ENCODE results near the gene AFM. TPM values are rescaled to one million over a fixed set of nuclear protein-coding genes. Genes with fewer than 3 reads are reported as not detected.

The AFM gene
- total and polyA plus RNA-seq, 7 experiments from 2014 or later, result not detected

DNA sequence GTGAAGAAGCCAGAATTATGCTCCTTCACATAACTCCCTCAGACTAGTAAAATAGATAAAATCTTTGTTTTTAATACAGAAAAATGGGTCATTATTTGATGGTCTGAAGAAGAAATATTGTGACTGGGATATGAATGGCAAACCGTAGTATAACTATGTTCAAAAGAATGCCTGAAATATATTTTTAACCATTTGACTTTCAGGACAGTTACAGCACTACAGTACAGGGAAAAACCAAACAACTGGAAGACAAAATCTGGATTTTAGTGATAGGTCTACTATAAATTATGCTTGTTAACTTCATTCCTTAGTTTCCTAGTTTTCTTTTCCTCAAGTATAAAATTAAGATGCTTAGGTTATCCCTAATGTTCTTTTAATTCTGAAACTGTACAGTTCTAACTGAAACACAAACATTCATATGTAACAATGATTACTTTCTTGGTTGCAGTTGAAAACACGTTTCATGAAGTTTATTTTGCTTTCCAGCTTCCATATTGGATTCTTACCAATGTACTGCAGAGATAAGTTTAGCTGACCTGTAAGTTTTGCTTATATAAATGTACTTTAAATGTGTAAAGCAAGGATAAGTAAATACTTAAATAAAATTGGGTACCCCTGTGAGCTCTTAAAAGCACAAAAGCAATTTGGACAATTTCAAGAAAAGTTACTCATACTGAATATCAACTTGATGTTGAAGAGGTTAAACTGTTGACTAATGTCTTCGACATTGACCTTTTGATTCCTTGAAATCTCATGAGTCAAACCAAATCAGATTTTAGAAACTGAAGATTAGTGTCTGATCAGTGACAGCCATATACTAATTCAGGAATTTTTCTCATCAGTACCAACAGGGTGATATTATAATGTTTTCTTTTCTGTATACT, 44.6 kb upstream of the AFM start:
- ChIA-PET POLR2A (no interaction called here), CTCF (no interaction called here)
- H3K36me3 Mint-ChIP-seq, result no peaks in the 10 kb centered on the region
- Histone ChIP-seq H3K4me3 (ENCODE audit: low read length) (no peak overlapping the region), H3K9me3 (ENCODE audit: control insufficient read depth in 2 of 3, low read length in 3 of 3) (no peaks in the 10 kb centered on the region), H3K27me3 (ENCODE audit: control insufficient read depth in 2 of 2, insufficient read depth in 2 of 2, low read length in 2 of 2) (no peaks in the 10 kb centered on the region), H3K36me3 (ENCODE audit: control insufficient read depth in 2 of 3, insufficient read depth in 3 of 3, low read length in 3 of 3) (no peaks in the 10 kb centered on the region), H3K4me1 (ENCODE audit: control insufficient read depth in 2 of 2, insufficient read depth in 2 of 2, low read length in 2 of 2) (no peaks in the 10 kb centered on the region), H3K27ac (ENCODE audit: low read depth, low read length) (no peak overlapping the region)
- H3K4me1 Mint-ChIP-seq, result no peaks in the 10 kb centered on the region
- no peak for ATAC-seq
- H3K27me3 Mint-ChIP-seq, result peaks cover 3 to 16% (median 5%) of the 10 kb centered on the region in 5 donors
- H3K27ac Mint-ChIP-seq, result no peak overlapping the region
- no peak overlapping the region for H3K4me3 Mint-ChIP-seq
- intact Hi-C loops (cut with micrococcal nuclease), result no loop called here
- no peak for DNase-seq
- no peaks in the 10 kb centered on the region for H3K9me3 Mint-ChIP-seq

DNA sequence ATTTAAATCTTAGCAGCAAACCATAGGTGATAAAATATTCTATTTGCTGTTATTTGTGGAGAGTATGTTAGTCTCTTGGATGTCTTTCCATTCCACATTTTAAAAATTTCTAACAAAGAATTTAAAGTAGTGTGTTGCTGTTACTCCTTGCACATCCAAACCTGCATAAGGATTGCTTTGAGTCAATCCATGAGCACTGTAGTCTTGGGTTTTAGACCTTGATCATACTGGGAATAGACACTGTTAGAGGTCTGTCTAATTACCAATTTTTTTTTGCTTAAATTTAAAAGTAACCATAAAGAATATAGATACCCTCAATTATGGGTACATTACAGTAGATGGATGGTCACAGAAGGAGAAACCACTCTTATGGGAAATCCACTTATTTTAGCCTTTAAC, 44.0 kb upstream of the AFM start:
- CTCF ChIA-PET, result no interaction called here
- no peaks in the 10 kb centered on the region for H3K27me3 ChIP-seq (ENCODE audit: control insufficient read depth in 2 of 2, insufficient read depth in 2 of 2, low read length in 2 of 2)
- POLR2A ChIA-PET, result no interaction called here
- H3K4me1 ChIP-seq (ENCODE audit: control insufficient read depth in 2 of 2, insufficient read depth in 2 of 2, low read length in 2 of 2), result no peaks in the 10 kb centered on the region
- H3K36me3 Mint-ChIP-seq, result no peaks in the 10 kb centered on the region
- no peak overlapping the region for H3K27ac ChIP-seq (ENCODE audit: low read depth, low read length)
- H3K4me3 ChIP-seq (ENCODE audit: low read length), result no peak overlapping the region
- H3K9me3 Mint-ChIP-seq, result peaks cover 0 to 1% (median 0%) of the 10 kb centered on the region in 11 donors
- no peak overlapping the region for H3K4me3 Mint-ChIP-seq
- intact Hi-C loops (cut with micrococcal nuclease), result no loop called here
- no peak overlapping the region for H3K27ac Mint-ChIP-seq
- no peaks in the 10 kb centered on the region for H3K4me1 Mint-ChIP-seq
- H3K36me3 ChIP-seq (ENCODE audit: control insufficient read depth in 2 of 3, insufficient read depth in 3 of 3, low read length in 3 of 3), result no peaks in the 10 kb centered on the region
- peaks cover 3 to 20% (median 5%) of the 10 kb centered on the region in 5 donors for H3K27me3 Mint-ChIP-seq
- no peaks in the 10 kb centered on the region for H3K9me3 ChIP-seq (ENCODE audit: control insufficient read depth in 2 of 3, low read length in 3 of 3)
- ATAC-seq (no peak), DNase-seq (no peak)

DNA sequence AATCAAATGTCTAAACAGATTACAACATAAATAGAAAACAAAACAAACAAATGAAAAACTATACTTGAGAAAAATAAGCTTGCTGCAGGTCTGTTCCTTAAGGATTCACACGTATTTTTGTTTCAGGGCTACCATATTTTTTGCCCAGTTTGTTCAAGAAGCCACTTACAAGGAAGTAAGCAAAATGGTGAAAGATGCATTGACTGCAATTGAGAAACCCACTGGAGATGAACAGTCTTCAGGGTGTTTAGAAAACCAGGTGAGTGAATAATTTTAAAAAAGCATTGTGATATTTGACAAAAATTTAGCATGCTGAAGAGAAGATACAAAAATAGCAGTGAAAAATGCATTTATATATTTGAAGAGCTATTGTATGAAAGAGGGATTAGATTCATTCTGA, 43.5 kb upstream of the AFM start:
- no peak overlapping the region for H3K27ac Mint-ChIP-seq
- H3K4me3 Mint-ChIP-seq, result no peak overlapping the region
- peaks cover 3 to 22% (median 5%) of the 10 kb centered on the region in 5 donors for H3K27me3 Mint-ChIP-seq

DNA sequence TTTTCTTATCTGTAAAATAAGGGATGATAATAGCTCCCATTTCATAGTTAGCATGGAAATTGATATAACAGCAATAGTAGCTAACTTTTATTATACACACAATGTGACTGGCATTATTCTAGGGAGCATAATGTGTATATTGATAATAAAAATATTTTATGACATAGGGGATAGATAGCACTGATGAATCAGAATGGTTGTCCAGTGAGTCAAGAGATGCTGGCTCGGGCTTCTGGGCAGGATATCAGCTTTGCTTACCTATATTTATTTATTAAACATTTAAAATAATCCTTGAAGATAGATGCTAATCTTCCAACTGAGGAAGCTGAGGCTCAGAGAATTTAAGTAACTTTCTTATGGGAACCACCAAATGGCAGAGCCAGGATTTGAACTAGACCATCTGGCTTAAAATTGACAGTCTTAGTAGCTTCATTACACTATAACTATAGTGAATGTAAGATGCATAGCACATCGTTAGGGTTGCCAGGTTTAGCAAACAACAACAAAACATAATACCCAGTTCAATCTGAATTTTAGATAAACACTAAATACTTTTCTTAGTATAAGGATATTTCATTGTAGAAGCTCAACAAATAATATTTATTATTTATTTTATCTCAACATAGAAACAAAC, 42.8 kb upstream of the AFM start:
- intact Hi-C loops (cut with micrococcal nuclease), result no loop called here
- POLR2A ChIA-PET, result no interaction called here

More for the DNA sequence above, 43.5 kb upstream of the AFM start:
- H3K36me3 Mint-ChIP-seq, result no peaks in the 10 kb centered on the region
- Histone ChIP-seq H3K4me3 (ENCODE audit: low read length) (no peak overlapping the region), H3K9me3 (ENCODE audit: control insufficient read depth in 2 of 3, low read length in 3 of 3) (no peaks in the 10 kb centered on the region), H3K4me1 (ENCODE audit: control insufficient read depth in 2 of 2, insufficient read depth in 2 of 2, low read length in 2 of 2) (no peaks in the 10 kb centered on the region), H3K27me3 (ENCODE audit: control insufficient read depth in 2 of 2, insufficient read depth in 2 of 2, low read length in 2 of 2) (no peaks in the 10 kb centered on the region), H3K27ac (ENCODE audit: low read depth, low read length) (no peak overlapping the region), H3K36me3 (ENCODE audit: control insufficient read depth in 2 of 3, insufficient read depth in 3 of 3, low read length in 3 of 3) (no peaks in the 10 kb centered on the region)
- H3K4me1 Mint-ChIP-seq, result no peaks in the 10 kb centered on the region
- POLR2A ChIA-PET, result no interaction called here
- intact Hi-C loops (cut with micrococcal nuclease), result no loop called here
- CTCF ChIA-PET, result no interaction called here
- H3K9me3 Mint-ChIP-seq, result peaks cover 0 to 2% (median 0%) of the 10 kb centered on the region in 11 donors
- no peak for ATAC-seq
- no peak for DNase-seq

DNA sequence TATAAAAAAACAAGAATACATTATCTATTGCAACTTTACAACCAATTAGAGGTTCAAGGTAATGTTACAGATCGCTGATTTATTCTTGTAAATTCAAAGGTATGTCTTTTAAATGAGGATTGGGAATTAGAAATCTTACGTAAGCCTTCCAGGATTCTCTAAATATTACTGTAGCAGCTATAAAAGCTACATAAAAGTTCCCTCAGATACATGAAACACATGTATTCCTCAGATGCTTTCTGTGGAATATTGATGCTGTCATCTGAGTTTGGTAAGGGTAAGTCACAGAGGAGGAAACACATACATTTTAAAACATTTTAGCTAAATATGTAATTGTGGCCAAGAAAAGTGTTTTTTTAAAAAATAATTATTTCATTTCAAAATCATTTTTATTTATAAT, 42.1 kb upstream of the AFM start:
- intact Hi-C loops (cut with micrococcal nuclease), result no loop called here

More for the DNA sequence above, 42.8 kb upstream of the AFM start:
- no peaks in the 10 kb centered on the region for H3K36me3 ChIP-seq (ENCODE audit: control insufficient read depth in 2 of 3, insufficient read depth in 3 of 3, low read length in 3 of 3)
- no peak for ATAC-seq
- no peak overlapping the region for H3K27ac ChIP-seq (ENCODE audit: low read depth, low read length)
- no peaks in the 10 kb centered on the region for H3K9me3 ChIP-seq (ENCODE audit: control insufficient read depth in 2 of 3, low read length in 3 of 3)
- no peaks in the 10 kb centered on the region for H3K27me3 ChIP-seq (ENCODE audit: control insufficient read depth in 2 of 2, insufficient read depth in 2 of 2, low read length in 2 of 2)
- H3K27me3 Mint-ChIP-seq, result peaks cover 3 to 22% (median 5%) of the 10 kb centered on the region in 5 donors
- H3K36me3 Mint-ChIP-seq, result no peaks in the 10 kb centered on the region
- H3K4me3 Mint-ChIP-seq, result no peak overlapping the region
- no peak overlapping the region for H3K27ac Mint-ChIP-seq
- no peak overlapping the region for H3K4me3 ChIP-seq (ENCODE audit: low read length)
- no peak for DNase-seq
- peaks cover 0 to 2% (median 0%) of the 10 kb centered on the region in 11 donors for H3K9me3 Mint-ChIP-seq
- CTCF ChIA-PET, result no interaction called here
- H3K4me1 ChIP-seq (ENCODE audit: control insufficient read depth in 2 of 2, insufficient read depth in 2 of 2, low read length in 2 of 2), result no peaks in the 10 kb centered on the region
- H3K4me1 Mint-ChIP-seq, result no peaks in the 10 kb centered on the region

DNA sequence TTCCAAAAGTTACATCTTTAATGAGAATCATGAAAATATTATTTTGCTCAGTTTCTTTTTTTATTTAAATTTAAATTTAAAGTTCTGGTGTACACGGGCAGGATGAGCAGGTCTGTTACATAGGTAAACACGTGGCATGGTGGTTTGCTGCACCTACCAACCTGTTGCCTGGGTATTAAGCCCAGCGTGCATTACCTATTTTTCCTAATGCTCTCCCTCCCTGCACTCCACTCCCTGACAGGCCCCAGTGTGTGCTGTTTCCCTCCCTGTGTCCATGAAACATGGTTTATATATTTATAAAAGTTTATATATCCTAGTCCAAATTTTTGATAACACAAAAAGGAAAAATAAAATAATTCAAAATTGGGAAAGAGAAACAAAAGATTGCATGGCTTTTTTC, 41.6 kb upstream of the AFM start:
- Mint-ChIP-seq H3K27me3 (peaks cover 3 to 22% (median 5%) of the 10 kb centered on the region in 5 donors), H3K9me3 (peaks cover 0 to 2% (median 0%) of the 10 kb centered on the region in 11 donors), H3K4me1 (no peaks in the 10 kb centered on the region), H3K36me3 (no peaks in the 10 kb centered on the region), H3K27ac (no peak overlapping the region), H3K4me3 (no peak overlapping the region)
- H3K27ac ChIP-seq (ENCODE audit: low read depth, low read length), result no peak overlapping the region
- H3K4me1 ChIP-seq (ENCODE audit: control insufficient read depth in 2 of 2, insufficient read depth in 2 of 2, low read length in 2 of 2), result no peaks in the 10 kb centered on the region
- ATAC-seq (no peak), DNase-seq (no peak)
- no peaks in the 10 kb centered on the region for H3K9me3 ChIP-seq (ENCODE audit: control insufficient read depth in 2 of 3, low read length in 3 of 3)
- CTCF ChIA-PET, result no interaction called here
- H3K36me3 ChIP-seq (ENCODE audit: control insufficient read depth in 2 of 3, insufficient read depth in 3 of 3, low read length in 3 of 3), result no peaks in the 10 kb centered on the region
- POLR2A ChIA-PET, result no interaction called here
- no peaks in the 10 kb centered on the region for H3K27me3 ChIP-seq (ENCODE audit: control insufficient read depth in 2 of 2, insufficient read depth in 2 of 2, low read length in 2 of 2)
- no peak overlapping the region for H3K4me3 ChIP-seq (ENCODE audit: low read length)
- intact Hi-C loops (cut with micrococcal nuclease), result no loop called here

More for the DNA sequence above, 42.1 kb upstream of the AFM start:
- Mint-ChIP-seq H3K9me3 (peaks cover 0 to 2% (median 0%) of the 10 kb centered on the region in 11 donors), H3K27ac (no peak overlapping the region), H3K4me3 (no peak overlapping the region), H3K4me1 (no peaks in the 10 kb centered on the region), H3K27me3 (peaks cover 3 to 22% (median 5%) of the 10 kb centered on the region in 5 donors), H3K36me3 (no peaks in the 10 kb centered on the region)
- Histone ChIP-seq H3K4me3 (ENCODE audit: low read length) (no peak overlapping the region), H3K27ac (ENCODE audit: low read depth, low read length) (no peak overlapping the region), H3K27me3 (ENCODE audit: control insufficient read depth in 2 of 2, insufficient read depth in 2 of 2, low read length in 2 of 2) (no peaks in the 10 kb centered on the region), H3K4me1 (ENCODE audit: control insufficient read depth in 2 of 2, insufficient read depth in 2 of 2, low read length in 2 of 2) (no peaks in the 10 kb centered on the region), H3K36me3 (ENCODE audit: control insufficient read depth in 2 of 3, insufficient read depth in 3 of 3, low read length in 3 of 3) (no peaks in the 10 kb centered on the region), H3K9me3 (ENCODE audit: control insufficient read depth in 2 of 3, low read length in 3 of 3) (no peaks in the 10 kb centered on the region)
- DNase-seq (no peak), ATAC-seq (no peak)
- ChIA-PET CTCF (no interaction called here), POLR2A (no interaction called here)

DNA sequence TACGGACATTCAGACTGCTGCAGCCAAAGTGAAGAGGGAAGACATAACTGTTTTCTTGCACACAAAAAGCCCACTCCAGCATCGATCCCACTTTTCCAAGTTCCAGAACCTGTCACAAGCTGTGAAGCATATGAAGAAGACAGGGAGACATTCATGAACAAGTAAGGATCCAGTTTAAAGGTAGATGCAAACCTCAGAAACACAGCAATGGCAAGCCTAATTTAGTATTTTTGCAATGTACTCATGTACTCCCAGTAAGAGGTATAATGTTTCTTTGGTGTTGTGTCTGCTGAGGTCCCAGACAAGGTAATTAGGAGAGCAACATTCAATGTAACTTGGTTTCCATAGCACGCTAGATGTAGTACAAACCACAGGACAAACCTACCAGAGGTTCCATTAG, 40.9 kb upstream of the AFM start:
- POLR2A ChIA-PET, result no interaction called here
- H3K27ac ChIP-seq (ENCODE audit: low read depth, low read length), result no peak overlapping the region
- H3K27me3 Mint-ChIP-seq, result peaks cover 3 to 23% (median 5%) of the 10 kb centered on the region in 5 donors
- H3K36me3 Mint-ChIP-seq, result no peaks in the 10 kb centered on the region
- no peak overlapping the region for H3K27ac Mint-ChIP-seq
- no peaks in the 10 kb centered on the region for H3K27me3 ChIP-seq (ENCODE audit: control insufficient read depth in 2 of 2, insufficient read depth in 2 of 2, low read length in 2 of 2)
- H3K4me1 Mint-ChIP-seq, result no peaks in the 10 kb centered on the region
- CTCF ChIA-PET, result no interaction called here
- ATAC-seq (no peak), DNase-seq (no peak)
- no peaks in the 10 kb centered on the region for H3K9me3 ChIP-seq (ENCODE audit: control insufficient read depth in 2 of 3, low read length in 3 of 3)
- no peaks in the 10 kb centered on the region for H3K4me1 ChIP-seq (ENCODE audit: control insufficient read depth in 2 of 2, insufficient read depth in 2 of 2, low read length in 2 of 2)
- peaks cover 0 to 2% (median 0%) of the 10 kb centered on the region in 11 donors for H3K9me3 Mint-ChIP-seq
- H3K36me3 ChIP-seq (ENCODE audit: control insufficient read depth in 2 of 3, insufficient read depth in 3 of 3, low read length in 3 of 3), result no peaks in the 10 kb centered on the region
- no peak overlapping the region for H3K4me3 ChIP-seq (ENCODE audit: low read length)
- intact Hi-C loops (cut with micrococcal nuclease), result no loop called here
- no peak overlapping the region for H3K4me3 Mint-ChIP-seq

All from naive thymus-derived CD4-positive, alpha-beta T cell (primary cell).